Glomerular endothelial cell (primary cell): ENCODE data around the gene LCTL. TPM values are rescaled to one million over a fixed set of nuclear protein-coding genes. Genes with fewer than 3 reads are reported as not detected.

Experiments
- DNase-seq: peaks from one replicate; pipeline ENCODE4 v3.0.0-alpha.2; 2011; ENCODE audit warnings: low read depth, low spot score; ENCODE audit errors: extremely low read depth
- total RNA-seq: library from RNA; depleted of rRNA; stranded (reverse); fragments of >200 nt; gene quantifications from 2 replicates; pipeline ENCODE4 v1.2.3, GENCODE V29; 2015

LCTL gene, protein sequence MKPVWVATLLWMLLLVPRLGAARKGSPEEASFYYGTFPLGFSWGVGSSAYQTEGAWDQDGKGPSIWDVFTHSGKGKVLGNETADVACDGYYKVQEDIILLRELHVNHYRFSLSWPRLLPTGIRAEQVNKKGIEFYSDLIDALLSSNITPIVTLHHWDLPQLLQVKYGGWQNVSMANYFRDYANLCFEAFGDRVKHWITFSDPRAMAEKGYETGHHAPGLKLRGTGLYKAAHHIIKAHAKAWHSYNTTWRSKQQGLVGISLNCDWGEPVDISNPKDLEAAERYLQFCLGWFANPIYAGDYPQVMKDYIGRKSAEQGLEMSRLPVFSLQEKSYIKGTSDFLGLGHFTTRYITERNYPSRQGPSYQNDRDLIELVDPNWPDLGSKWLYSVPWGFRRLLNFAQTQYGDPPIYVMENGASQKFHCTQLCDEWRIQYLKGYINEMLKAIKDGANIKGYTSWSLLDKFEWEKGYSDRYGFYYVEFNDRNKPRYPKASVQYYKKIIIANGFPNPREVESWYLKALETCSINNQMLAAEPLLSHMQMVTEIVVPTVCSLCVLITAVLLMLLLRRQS
- 0.06 TPM in 1 of 2 replicates, not detected in the other for total RNA-seq

DNA sequence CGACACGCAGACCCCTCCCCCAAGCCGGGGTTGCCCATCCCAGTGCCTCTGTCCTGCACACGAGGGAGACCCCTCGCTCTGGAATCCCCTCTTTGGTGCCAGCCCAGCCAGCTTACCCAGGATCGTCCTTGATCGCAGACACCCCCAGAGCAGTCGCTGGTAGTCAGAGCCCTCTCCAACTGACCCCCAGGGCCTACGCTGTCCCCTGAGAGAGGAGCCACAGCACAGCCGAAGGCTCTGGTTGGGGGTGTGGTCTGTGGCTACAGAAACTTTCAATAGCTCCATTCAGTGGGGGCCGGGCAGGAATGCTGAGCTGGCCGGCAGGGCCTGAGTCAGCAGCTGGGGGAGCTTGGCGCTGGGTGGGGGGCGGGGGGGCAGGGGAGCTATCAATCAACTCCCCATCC, at the start of gene LCTL:
LCTL (minus strand) TSS at position 258 of the 404 bp plus-strand sequence. CDS start 633 bp downstream, outside the sequence.
- DNase-seq: no peak

DNA sequence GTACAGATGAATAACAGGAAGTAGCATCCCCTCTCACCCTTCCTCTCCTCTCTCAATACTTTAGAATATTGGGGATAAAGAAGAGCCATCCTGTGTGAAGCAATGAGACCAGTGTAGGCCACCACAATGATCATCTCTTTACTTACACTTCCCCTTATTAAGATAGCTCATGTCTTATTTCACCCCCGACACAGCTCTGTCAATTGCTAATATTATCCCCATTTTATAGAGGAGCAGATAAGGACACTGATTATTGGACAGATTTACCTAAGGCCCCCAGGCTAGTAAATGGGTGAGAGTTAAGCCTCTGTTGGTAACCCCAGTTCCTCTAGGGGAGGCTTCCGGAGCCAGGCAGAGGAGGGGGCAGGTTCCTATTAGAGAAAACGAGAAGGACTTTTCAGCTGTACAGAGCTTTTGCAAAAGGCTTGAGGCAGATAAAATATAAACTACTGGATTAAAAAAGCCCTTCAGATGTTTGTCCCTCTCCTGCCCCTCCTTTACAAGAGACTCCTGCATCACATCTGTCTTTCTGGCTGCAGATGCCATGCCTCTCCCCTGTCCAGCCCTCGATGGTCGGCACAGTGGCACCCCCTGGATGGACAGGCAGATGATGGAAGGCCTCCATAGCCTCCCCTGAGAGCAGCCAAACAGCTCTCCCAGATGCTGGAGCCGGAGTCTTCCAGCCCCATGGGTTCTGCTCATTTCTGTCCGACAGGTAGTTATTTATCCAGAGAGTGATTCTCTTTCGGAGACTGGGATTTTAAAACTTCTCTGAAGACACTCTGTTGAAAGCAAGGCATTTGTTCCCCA, 49.4 kb upstream of the LCTL start:
- DNase-seq: no peak

DNA sequence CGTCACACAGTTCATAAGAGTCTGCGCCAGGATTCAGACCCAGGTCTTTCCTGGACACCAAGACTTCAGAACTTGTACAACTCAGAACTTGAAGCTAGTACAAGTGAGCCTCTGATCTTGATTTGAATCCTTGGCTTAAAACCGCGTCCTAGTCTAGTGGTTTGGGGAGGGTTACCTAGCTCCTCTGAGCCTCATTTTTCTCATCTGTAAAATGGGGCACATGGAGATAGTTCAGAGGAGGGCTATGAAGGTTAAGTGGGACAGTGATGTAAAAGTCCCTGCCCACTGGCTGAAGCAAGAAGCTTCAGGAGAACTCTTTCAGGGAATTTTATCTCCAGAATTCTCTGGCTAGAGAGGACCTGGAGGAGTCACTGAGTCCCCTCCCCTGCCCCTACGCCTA, 48.7 kb upstream of the LCTL start:
- no peak for DNase-seq

DNA sequence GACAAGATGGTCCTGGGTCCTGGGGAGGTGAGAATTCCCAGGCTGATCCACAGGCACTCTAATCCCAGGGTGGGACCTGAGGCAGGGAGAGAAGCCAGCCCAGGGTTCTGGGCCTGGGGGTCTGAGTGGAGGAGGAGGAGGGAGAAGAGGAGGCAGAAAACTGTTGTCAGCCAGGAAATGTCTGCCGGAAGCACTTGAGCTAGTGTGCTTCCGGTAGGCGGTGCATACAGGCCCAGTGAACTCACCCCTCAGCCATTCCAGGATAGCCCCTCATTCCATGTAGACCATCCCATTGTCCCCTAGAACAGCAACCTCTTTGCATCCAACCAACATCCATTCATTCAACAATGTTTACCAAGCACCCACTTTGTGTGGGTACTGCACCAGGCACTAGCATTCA, 47.9 kb upstream of the LCTL start:
- DNase-seq: no peak

DNA sequence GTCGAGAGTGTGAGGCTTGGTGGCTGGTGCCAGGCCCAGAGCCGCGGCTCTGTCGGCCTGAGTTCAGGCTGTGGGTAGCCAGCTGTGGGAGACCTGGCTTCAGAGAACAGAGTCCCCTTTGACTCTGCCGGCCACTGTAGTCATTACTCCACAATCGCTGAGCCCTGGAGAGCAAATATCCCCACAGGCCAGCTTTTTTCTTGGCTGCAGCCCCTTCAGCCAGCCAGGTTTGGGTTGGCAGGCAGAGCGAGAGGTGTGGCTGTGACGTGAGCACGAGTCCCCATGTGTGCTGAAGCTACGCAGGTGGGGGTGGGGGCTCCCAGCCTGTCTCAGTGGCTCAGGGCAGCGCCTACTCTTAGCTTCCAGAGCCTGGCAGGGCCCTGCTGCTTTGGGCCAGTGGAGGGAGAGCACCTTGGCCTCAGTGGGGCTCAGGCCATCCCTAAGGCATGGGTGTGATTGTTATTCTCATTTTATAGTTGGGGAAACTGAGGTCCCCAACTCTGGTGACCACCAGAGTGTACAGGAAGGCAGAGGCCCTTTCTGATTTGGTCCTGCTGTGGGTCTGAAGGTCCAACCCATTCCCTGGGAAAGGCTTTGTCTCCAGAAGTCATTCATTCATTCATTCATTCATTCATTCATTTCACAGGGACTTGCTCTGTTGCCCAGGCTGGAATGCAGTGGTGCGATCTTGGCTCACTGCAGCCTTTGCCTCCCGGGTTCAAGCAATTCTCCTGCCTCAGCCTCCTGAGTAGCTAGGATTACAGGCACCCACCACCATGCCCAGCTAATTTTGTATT, 45.7 kb upstream of the LCTL start:
- no peak for DNase-seq

DNA sequence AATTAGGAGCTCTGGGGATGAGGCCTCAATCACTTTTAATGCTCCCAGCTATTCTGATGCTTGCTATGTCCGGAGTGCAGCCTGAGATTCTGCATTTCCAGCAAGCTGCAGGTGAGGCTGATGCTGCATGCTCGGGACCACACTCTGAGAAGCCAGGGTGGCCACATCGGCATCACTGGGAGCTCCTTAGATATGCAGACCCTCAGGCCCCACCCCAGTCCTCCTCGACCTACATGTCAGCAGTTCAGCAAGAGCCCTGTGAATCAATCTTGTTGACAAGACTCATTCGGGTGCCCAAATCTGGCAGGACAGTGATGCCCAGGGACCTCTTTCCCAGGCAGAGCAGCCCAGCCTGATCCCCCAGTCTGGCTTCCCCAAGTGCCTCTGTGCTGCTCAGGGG, 44.1 kb upstream of the LCTL start:
- no peak for DNase-seq

DNA sequence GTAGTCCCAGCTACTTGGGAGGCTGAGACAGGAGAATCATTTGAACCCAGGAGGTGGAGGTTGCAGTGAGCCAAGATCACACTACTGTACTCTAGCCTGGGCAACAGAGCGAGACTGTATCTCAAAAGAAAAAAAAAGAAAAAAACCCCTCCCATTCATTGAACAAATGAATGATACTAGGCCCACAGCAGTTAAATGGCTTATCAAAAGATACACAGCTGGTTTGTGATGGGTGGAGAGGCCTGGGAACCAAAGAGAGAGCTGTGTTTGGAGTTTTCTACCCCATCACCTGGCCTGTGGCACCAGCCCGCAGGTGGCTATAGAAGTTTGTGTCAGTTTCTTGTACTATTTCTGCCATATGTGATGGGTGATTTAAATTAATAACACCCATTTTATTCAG, 43.1 kb upstream of the LCTL start:
- no peak for DNase-seq

DNA sequence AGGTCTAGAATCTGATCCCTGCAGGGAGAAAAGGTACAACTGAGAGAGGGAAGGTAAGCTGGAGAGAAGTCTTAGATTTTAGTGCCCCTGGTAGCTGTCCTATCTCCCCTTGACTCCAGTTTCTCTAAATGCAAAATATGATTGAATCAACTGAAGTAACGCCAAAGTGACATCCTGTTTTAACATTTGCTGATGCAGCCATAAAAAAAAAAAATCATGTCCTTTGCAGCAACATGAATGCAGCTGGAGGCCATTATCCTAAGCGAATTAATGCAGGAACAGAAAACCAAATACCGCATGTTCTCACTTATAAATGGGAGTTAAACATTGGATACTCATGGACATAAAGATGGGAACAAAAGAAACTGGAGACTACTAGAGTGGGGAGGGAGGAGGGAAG, 42.4 kb upstream of the LCTL start:
- DNase-seq: no peak

DNA sequence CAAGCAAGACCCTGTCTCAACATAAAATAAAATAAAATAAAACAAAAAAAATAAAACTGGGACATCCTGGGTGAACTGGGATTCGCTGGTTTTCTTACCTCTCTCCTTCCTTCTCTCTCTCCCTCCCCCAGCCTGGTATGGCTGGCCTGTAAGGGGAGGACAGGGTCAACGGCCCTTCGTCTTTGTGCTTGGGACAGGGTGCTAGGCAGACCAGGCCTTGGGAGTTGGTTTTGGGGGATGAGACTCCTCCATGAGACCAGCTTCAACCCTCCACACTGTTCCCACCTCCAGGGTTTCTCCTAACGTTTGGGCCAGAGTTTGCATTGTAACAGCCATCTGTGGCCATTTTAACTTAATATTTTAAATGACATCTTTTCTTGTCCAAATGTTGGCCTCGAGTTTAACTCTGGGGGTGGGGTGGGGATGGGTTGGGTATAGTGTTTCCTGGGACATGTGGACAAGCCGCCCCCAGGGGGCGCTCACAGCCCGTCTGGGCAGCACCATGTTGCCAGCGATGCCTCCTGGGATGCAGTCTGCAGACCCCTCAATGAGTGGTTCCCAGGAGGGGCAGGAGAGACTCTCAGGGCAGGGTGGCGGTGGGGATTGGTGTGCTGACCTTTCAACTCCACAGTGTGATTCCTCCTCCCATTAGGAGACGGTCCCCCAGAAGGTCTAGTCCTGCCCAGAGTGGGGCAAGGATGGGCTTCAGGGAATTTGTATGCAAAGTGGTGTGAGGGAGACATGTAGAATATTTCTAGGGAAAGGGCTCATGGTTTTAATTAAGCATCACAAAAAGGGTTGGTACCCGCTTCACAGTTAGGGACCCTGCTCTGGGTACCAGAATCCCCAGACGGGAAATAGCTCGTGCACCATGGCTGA, 37.7 kb upstream of the LCTL start:
- DNase-seq: no peak

DNA sequence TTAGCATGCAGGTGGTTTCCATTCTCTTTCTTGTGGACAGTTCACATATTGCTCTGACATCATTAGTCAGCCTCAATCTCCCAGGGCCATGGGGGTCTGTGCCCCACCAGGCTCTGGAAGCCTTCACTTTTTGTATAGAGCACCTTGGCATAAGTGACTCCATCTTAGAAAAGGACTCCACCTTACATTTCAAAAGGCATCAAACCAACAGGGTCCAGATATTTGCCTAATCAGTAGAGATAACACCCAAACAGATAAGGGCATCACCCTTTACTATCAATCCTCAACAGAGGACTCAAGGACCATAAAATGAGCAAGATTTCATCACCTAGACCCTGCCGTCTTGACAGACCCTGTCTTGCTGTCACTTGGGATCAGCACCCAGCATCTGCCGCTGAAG, 35.7 kb upstream of the LCTL start:
- DNase-seq: no peak

DNA sequence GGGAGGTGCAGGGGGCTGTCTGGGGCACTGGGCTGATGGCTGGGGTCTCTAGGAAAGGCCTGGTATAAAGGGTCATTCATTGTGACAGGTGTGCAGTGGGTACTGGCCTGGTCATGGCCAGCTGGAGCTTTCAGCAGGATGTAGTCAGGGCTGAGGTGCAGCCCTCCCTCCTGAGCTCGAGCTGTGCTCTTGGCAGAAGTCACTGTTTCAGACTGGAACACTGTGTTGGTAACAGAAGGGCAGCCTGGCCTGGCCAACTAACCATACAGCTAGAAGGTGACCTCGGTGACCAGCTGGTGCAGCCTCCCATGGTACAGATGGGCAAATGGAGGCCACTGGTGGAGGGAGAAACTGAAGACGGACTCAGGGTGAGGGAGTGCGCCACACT, 34.4 kb upstream of the LCTL start:
- no peak for DNase-seq

DNA sequence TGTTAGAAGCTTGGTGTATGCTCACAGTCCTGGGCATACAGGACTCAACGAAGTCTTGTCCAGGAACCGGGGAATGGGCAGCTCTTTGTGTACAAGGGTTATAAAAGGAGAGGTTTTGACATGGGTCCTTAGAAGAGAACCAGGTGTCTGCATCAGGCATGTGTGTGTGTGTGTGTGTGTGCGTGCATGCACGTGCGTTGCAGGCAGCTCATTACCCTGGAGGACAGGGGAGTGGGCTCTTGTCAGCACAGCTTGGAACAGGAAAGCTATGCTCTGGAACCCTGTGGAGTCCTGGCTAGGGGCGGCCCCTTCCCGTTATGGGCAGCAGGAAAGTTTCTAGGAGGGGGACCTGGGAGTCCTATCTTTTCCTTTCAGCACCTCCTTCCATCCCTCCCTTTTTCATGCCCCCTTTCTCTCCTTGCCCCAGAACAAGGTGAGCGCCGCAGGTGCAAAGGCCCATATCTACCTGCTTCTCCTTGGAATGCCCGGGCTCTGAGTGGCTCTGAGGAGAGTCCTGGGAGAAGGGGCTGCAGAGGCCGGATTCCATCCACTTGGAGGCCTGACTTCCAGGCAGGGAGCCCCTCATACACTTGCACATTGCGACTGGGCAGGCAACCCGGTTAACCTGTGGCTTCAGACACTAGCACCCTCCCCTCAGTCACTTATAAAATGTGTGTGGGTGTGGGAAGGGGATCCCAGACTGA, 33.9 kb upstream of the LCTL start:
- no peak for DNase-seq

DNA sequence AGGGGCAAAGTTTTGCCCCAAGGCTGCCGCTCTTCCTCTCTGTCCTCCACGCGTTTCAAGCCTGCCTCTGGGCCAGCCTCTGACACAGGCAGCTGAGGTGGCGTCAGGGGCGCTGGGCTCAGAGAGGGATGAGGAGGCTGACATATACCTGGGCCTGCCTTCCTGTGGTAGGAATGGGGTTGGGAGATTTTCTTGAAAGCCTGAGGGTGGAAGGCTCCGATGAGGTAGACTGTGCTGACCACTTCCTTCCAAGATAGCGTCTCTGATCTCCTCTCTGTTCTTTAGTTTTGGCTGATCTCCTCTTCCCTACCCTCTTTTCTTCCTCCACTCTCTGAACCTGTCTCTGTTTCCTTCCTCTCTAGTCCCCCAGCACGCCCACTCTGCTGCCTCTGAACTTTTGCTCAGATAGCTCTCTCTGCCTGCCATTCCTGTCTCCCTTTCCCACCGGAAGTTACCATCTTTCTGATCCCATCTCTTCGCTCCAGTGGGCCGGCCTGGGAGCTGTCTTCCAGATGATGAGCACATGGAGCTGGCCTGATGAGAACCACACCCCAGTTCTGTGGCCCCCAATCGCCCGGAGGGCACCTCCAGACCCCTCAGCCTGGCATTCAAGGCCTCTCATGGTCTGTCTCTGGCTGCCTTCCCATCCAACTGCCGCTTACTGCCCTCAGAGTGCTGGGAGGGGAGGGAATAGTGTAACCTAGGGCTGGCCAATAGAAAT, 32.5 kb upstream of the LCTL start:
- no peak for DNase-seq

DNA sequence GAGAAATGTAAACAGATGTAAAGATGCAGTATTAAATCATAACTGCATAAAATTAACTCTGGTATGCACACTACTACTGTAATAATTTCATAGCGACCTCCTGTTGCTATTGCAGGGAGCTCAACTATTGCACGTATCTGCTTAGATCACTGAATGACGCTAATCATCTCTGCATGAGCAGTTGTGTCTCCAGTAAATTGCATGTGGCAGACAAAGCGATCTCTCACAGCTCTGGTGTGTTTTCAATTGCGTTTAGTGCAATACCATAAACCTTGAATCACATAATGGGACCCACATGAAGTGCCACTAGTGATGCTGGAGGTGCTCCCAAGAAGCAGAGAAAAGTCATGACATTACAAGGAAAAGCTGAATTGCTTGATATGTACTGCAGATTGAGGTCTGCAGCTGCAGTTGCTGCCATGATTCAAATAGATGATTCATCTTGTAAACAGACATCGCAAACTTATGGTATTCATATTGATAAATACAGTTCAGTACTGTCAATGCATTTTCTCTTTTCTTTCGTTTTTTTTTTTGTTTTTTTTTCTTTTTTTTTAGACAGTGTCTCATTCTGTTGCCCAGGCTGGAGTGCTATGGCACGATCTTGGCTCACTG, 30.2 kb upstream of the LCTL start:
- no peak for DNase-seq

DNA sequence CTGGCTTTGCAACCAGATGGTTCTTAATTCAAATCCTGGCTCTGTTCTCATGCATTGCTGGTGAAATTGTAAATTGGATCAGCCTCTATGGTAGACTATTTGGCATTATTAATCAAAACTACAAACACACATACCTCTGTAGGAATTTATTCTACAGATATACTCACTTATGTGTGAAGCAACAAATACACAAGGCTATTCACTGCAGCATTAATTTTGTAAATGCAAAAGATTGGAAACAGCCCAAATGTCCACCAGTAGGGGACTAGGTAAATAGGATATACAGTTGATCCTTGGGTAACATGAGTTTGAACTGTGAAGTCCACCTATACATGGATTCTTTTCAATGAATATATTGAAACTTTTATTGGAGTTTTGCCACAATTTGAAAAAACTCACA, 29.5 kb upstream of the LCTL start:
- no peak for DNase-seq

DNA sequence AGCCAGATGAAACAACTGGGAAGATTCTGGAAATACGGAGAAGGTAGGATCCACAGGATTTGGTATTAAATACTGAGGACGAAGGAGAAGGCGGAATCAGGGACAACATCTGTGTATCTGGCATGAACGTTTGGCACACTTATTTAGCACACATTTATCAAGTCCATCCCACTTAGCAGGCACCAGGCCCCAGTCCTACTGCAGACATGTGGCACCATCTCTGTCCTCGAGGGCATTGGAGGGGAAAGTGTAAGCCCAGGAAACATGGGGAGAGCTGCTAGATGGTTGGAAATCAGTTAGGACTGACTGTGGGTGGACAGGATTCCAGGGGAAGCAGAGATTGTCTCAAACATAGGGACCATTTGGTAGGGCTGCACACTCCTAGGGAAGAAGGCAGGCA, 29.0 kb upstream of the LCTL start:
- DNase-seq: no peak

DNA sequence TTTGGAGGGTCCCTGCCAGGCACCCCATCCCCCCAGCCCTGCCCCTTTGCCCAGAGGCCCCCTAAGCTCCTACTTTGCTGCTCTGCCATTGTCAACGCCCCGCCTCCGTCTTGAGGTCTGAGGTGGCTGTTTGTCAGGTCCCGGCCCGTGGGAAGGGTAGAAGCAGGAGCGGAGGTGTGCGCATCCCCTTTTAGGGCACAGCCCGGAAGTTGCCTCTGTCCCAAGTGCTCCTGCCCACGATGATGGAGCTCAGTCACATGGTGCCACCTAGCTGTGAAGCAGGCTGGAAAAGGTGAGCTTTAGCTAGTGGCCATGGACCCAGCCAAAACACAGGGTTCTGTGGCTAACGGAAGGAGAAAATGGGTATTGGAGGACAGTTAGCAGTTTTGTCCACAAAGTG, 28.5 kb upstream of the LCTL start:
- DNase-seq: no peak

DNA sequence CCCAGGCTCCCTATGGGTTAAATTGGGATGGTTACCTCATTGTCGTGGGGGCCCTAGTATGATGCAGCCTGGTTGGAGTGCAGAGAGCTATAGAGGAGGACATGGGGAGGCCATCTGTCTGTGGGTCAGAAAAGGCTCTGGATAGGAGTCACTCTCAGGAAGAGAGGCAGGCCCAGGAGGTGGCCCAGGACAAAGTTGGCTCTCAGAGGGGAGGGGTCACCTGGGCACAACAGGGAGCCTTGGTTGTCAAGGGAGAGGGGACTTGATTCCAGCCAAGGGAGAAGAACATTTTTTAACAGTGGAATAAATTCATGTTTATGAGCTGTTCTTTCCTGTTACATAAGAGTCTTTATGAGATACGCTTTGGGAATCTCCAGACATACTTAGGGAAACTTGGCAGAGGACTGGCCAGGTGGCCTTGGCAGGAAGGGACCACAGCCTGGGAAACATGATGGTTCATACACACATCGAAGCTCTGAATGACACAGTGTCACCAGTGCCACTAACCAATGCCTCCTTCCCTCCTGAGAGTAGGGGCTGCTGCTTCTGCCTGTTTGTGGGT, 27.5 kb upstream of the LCTL start:
- DNase-seq: no peak
